ENCODE data around the gene UBR3.
"Not testable (repeated sequence)": the region's sequence is repeated elsewhere in the genome, so short reads cannot be mapped to it uniquely, and the experiment has no call there.

The UBR3 gene

DNA sequence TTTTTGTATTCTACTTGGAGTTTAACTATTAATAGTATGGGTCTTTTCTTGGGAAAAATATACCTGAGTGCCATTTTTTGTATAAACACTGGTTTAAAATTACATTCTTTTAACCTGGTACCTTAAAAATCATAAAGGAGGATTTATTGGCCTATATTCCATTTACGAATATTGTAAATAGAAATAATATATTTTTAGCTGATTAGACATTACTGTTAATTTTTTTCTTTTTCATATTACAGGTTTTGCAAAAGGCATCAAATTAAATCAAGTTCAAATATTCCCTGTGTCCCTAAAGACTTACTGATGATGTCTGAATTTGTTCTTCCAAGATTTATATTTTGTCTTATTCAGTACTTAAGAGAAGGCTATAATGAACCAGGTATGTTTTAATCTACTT is 44.7 kb downstream of the UBR3 start:
- no peak for DNase-seq

DNA sequence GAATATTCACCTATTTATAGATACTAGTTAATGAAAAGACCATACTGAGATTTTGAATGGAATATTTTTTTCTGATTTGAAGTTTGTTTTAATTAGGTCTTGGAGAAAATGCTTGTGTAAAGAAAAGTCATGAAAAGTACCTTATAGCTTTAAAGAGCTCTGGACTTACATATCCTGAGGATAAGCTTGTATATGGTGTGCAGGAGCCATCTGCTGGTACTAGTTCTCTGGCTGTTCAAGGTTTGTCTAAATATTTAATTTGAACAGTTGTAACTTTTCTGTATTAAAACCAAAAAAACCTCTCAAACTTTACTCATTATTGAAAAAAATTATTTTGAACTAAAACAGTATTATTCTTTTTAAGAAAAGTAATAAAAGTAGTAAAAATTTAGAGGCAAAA is 50.1 kb downstream of the UBR3 start:
- peak; percentile 28 for DNase-seq

DNA sequence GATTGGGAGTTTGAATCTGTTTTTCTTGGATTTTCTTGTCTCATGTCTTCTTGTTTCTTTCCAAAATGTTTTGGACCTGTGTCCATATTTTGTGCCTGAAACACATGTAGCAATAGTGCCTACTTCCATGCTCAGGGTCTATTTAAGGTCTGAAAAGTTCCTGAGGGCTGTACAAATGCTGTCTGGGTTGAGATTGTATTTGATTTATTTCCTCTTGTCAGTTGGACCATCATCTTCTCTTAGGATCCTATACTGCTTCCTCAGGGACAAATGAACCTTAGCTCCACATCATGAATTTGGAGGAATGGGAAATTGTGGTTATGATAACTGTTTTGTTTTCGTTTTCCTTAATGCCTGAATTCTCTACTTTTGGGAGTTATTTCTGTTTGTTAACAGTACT is 59.9 kb downstream of the UBR3 start:
- no peak for DNase-seq

DNA sequence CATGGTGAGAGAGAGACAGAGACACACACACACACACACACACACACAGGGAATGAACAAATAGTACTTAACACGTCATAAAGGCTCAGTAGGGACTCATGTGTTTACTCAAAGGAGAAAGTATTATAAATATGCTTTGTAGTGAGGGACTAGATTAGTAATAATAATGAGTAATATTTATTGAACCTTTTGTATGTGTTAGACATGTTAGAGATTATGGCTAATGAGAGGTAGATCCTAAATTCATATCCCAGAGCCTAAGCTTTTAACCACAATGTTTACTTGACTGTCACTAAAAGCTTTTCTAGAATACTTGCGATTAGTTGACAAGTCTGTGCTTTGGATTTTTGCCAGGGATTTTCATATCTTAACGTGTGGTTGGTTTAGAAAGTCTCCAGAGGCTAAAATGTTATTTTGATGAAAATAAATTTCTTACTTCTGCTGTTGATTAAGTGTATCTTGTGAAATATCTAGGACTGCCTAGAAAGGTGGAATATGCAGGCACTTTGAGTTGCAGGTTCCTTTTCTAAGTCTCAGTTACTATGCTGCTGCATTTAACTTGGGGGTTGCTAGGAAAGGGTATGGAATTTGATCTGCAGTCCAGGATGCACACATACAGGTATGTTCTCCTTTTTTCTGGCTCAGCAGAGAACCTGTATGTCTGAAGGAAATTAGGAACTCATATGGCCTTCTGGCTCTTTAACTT is 64.5 kb downstream of the UBR3 start:
- peak; percentile 39 for DNase-seq

DNA sequence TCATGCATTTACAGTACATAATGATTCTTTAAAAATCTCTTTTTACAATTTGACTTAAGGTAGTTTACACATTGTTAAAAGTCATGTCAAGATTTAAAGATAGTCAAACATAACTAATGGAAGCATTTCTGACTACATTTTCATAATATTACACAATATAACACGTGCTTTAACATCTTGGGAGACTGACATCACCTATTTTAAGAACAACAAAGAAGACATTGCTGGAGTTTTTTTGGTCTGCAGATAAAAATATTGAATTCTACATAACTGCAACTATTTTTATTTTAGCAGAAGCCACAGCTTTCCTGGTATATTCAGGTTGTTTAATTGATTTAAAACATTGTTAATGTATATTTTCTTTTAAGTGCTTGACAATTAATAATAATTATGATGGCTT is 65.7 kb downstream of the UBR3 start:
- DNase-seq = no peak

DNA sequence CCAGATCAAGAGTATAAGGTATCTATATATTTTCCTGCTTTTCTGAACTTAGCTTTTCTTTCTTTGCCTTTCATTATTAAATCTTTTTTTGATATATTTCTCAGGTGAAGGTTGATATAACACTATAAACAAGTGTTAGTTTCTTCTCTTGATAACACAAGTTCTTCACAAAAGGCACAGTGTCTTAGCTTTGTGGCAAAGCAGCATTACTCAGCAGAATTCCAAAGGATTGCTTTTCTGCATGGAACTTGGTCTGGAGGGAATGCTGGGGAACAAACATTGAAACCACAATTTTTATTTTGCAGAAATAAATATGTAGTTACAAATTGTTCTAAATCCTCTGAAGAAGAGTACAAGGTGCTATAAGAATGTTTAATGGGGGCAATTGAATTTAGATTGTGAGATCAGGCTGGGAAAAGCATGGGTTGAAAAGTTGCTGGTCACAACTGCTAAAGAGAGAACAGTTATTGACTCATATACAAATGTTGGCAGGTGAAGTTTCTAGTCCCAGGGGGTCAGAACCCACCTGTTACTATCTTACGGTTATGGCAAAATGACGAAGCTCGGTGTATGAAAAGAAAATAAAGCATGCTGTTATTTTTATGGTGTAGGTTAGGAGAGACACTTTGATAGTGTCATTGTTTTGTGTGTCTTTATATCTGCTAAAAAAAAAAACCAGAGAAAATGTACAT is 68.2 kb downstream of the UBR3 start:
- no peak for DNase-seq

DNA sequence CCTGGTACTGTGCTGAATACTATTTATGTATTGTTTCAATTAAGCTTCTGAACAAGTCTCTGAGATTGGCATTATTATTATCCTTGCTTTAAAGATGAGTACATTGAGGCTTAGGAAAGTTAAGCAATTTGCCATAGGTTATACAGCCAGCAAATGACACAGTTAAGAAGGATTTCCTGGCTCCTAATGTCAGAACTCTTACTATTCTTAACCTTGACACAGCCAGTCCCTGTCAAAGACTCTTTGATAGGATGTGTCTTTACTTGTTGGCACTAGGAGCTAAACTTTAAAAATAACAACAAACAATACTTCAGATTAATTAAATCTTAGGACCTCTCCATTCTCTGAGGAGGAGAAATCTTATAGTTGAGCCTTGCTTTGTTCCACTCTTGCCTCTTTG is 70.6 kb downstream of the UBR3 start:
- DNase-seq = no peak

DNA sequence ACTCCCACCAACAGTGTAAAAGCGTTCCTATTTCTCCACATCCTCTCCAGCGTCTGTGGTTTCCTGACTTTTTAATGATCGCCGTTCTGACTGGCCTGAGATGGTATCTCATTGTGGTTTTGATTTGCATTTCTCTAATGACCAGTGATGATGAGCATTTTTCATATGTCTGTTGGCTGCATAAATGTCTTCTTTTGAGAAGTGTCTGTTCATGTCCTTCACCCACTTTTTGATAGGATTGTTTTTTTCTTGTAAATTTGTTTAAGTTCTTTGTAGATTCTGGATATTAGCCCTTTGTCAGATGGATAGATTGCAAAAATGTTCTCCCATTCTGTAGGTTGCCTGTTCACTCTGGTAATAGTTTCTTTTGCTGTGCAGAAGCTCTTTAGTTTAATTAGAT is 72.8 kb downstream of the UBR3 start:
- DNase-seq = not testable (repeated sequence)

DNA sequence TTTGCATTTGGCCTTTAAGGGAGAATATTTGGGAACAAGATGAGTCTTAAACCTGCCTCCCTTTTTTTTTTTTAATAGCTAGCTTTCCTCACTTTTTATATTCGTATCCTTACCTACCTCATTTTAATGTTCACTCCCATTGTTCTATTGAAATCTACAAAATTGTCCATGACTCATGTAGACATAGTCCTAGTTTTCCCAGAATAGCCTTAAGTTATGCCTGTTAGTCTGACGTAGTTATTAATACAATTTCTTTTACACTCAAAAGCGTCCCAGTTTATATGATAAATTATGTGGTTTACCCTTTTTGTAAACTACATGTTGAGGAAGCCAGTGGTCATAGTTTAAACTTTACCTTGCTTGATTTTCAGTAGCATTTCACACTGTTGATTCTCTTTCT is 73.4 kb downstream of the UBR3 start:
- DNase-seq = no peak

DNA sequence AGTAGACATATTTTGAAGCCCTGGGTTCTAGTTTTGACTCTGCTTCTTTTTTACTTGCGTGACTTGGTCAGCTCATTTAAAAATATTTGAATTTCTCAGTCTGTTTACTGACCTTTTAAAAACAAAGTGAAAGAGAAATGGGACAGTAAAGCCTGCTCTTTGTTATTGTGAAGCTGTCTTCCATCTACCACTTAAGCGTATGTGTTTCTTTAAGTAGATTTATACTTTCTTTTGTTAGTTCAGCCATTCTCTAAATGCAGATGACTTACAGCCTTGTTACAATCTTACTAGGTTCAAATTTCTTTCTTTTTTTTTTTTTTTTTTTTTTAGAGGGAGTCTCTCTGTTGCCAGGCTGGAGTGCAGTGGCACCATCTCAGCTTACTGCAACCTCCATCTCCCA is 79.5 kb downstream of the UBR3 start:
- DNase-seq = no peak

DNA sequence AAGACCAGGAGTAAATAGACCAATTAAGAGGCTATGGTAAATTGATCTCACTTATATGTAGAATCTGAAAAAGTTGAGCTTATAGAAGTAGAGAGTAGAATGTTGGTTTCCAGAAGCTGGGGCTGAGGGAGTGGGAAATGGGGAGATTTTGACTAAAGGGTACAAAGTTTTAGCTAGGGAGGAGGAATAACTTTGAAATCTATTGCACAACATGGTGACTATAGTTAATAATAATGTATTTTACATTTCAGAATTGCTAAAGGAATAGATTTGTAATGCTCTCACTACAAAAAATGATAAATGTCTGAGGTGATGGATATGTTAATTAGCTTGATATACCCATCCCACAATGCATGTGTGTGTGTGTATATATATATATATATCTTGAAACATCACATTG is 82.1 kb downstream of the UBR3 start:
- no peak for DNase-seq

DNA sequence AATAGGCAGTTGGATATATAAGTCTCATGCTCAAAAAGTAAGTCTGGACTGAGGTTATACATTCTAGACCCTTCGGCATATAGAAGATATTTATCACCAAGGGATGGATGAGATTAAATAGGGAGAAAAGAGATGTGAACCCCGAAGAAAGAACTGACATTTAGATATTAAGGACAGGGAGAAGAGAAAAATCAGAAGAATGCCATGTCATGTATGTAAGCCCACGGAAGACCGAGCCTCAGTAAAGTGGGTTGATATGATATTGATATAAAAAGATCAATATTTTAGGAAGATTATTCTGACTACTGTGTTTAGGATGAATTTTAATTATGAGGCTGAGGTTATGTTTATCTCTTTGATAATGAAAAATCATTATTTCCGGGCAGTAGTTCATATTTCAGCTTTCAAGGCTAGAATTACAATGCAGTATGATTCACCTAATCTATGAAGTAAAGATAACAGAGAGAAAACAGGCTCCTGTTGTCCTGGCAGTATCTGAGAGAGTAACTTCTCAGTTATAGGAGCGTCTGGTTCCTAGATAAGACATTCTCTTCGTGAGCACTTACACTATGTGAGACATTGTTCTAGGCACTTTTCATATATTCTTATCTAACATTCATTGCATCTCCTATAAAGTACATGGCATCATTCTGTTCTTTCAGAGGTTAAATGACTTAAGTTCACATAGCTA is 83.0 kb downstream of the UBR3 start:
- no peak for DNase-seq

DNA sequence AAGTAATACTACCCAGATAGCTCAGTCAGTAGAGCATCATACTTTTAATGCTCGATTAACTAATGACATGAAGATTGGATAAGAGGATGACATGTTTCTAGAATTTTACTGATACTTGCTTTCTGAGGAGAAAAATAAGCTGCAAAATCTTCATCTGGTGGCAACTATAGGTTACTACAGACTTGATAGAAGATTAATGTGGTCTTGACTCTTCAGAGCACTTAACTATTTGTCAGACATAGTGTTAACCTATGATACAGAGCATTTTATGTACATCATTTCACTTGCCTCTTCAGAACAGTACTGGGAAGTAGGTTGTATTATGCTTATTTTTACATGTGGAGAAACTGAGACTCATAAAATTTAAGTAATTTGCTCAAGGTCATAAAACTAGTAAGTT is 83.9 kb downstream of the UBR3 start:
- DNase-seq = no peak

DNA sequence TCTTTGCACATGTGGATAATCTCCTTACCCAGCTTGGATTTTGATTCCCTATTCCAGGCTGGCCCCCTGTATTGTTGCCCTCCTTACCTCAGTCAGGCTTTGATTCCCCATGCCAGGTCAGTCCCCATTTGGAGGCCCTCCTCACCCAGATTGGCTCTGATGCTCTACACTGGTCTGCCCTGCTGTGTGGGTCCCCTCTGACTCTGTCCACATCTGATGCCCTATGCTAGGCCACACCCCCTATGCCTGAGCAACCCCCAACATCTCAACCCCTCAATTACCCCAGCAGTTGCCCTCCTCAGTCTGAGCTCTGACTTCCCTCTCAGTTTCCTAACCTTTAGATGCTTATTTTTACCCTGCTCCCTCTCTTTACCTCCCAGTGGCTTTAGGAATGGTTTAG is 89.4 kb downstream of the UBR3 start:
- DNase-seq = no peak

DNA sequence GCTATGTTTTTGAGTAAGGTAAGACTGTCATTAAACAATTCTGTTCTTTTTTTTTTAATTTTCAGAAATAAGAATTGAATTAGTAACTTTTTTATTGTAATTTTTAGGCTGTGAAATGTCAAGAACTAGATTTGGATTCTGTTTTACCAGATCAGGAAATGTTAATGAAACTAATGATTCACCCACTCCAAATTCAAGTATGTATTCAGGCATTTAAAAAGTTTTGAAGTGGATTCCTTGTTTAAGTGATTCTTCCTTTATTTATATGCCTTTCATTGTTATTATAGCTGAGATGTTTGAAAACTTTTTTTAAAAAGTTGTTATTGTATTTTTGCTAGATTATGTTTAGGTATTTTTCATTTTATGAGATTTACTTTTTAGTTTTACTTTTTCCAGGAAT is 96.7 kb downstream of the UBR3 start:
- no peak for DNase-seq

DNA sequence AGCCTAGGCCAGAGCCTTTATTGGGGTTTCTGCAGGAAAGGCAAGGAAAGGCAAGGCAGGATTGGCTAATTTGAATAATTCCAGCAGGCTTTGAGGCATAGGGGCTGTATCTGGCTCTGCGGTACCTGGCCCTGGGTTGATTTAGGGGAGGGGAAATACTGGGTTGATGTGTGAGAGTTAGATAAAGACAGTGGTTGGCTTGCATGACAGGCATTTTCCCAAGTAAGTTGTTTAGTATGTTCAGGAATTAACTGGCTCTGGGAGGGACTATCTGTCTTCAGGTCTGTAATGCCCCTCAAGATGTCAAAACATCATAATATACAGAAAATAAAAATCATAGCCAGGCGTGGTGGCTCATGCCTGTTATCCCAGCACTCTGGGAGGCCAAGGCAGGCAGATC is 98.7 kb downstream of the UBR3 start:
- no peak for DNase-seq

DNA sequence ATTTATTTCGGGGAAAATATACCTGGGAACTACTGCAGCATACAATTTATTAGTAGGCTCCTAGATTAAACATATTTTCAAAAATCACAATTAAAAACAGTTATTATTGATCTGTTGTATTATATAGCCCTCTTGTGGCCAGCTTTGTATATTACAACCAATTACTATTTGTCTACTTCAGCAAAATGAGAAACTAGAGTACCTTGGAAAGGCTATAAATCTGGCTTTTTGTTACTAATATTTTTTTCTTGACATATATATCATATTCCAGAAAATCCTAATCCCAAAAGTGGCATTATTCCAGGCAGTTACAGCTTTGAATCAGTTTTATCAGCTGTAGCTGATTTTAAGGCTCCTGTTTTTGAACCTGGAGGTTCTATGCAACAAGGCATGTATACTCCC is 101.2 kb downstream of the UBR3 start:
- peak; percentile 62 for DNase-seq

DNA sequence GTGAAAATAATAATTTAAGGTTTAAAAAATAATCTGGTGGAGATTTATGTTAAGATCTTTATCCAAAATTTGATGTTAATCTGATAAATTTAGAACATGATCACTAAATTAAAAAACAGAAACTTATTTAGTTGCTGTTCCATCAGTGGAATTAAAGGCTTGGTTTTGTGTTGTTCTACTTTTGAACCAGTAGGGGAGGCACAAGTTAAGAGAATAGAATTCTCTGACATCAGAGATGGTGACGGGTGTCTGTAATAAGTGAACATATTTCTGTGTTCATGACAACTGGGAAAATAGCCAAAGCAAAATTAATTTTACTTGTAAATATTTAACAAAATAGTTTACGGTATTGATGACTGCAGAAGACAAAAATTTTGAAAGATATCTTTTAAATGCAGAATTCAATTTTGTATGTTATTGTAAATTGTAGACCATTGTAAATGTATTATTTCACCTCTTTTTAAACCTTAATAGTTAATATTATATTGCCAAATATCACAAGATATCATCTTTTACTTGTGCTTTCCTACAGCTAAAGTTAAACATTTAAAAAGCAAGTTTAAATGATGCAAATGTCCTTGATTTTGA is 106.0 kb downstream of the UBR3 start:
- peak; percentile 79 for DNase-seq

DNA sequence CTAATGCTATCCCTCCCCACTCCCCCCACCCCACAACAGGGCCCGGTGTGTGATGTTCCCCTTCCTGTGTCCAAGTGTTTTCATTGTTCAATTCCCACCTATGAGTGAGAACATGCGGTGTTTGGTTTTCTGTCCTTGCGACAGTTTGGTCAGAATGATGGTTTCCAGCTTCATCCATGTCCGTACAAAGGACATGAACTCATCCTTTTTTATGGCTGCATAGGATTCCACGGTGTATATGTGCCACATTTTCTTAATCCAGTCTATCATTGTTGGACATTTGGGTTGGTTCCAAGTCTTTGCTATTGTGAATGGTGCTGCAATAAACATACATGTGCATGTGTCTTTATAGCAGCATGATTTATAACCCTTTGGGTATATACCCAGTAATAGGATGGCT is 109.4 kb downstream of the UBR3 start:
- not testable (repeated sequence) for DNase-seq

DNA sequence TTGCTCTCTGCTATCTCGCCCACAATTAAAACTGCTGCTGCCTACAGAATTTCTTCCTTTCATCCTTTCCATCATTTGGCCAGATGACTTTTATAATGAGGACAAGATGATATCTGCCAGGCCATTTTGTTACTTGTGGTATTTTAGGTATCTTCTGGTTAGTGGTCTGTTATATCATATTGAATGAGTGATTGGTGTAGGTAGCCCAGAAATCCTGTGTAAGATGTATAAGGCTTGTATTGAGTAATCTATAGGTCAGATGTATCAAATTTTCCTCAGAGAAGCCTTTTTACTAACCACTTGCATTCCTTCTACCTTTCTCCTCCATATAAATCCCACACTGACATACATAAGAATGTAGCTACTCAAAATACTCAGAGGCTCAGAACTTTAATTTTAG is 118.3 kb downstream of the UBR3 start:
- DNase-seq = no peak

DNA sequence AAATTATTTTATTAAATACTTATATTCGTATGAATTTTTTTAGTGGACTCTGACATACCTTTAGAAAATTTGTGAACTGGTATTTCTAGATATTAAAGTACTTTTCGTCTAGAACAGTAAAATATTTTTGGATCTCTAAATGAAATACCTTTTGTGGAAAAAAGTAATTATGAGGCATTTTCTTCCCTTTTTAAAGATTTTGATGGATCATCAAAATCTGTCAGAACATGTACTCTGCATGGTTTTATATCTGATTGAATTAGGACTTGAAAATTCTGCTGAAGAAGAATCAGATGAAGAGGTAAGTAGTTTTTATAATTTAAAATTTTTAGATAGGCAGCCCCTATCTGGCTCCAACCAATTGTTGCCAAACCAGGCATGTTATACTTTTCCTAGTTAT is 118.8 kb downstream of the UBR3 start:
- no peak for DNase-seq

DNA sequence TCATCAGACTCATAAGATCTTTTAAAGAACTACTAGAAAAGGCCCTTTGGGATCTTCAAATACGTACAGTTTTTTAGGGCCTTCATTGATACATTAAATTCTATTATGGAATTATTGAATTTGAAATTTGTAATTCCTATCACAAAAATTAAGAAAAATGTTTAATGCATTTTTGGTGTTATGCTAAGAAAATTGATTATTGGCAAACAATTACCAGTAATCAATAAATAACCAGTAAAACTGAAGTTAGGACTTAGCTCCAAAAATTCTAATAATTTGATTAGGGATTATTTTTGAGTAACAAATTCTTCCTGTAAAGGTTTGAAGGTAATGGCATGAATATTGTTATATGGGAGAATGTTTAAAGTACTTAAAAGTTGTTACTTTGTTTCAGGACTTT is 119.3 kb downstream of the UBR3 start:
- no peak for DNase-seq

DNA sequence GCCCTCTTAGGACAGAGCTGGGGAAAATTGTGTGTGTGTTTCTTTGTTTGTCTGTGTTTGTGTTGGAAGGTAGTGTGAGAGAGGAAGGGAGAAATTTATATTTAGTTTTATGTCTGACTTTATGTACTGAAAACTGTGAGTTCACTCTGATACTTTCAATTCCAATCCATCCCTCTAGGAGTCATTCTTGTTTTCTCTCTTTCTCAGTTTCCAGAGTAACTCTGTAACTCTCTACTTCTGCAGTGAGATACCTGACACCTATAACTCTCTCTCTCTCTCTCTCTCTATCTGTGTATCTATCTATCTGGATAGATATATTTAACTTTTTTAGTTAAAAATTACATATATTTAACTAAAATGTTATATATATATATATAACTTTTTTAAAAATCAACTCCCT is 128.7 kb downstream of the UBR3 start:
- DNase-seq = no peak

DNA sequence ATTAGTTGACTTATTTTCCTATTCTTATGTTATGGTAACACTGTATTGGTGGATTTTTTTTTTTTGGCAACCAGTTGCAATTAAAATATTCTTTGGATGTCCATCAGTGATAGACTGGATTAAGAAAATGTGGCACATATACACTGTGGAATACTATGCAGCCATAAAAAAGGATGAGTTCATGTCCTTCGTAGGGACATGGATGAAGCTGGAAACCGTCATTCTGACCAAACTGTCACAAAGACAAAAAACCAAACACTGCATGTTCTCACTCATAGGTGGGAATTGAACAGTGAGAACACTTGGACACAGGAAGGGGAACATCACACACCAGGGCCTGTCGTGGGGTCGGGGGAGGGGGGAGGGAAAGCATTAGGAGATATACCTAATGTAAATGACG is 130.0 kb downstream of the UBR3 start:
- DNase-seq = not testable (repeated sequence)

Measured in NCI-H2171 treated with DMSO at 0.1 percent for 48 hours (cell line).